Motor neuron (in vitro differentiated cells): ENCODE data around the gene PIH1D2. TPM values are rescaled to one million over a fixed set of nuclear protein-coding genes. Genes with fewer than 3 reads are reported as not detected.
A peak's percentile ranks its signal among the peaks of the same experiment; 100 is the strongest.
"Not testable (repeated sequence)": the region's sequence is repeated elsewhere in the genome, so short reads cannot be mapped to it uniquely, and the experiment has no call there.

Experiments used
- ATAC-seq, 8 experiments: fragments of 200-7000 bp; cut with Tn5 transposase; replicated peaks in 6 of 8; 2 replicates each; pipeline ENCODE4 v1.8.0; 2021; ENCODE audit warnings: mild to moderate bottlenecking in 8 of 8, moderate library complexity in 8 of 8
- H3K27ac ChIP-seq, 2 donors: fragments of 250-450 bp; sonication (Bioruptor Pico); 2 replicates each; pipeline ENCODE4 v1.9.0; 2021; ENCODE audit warnings: antibody characterized with exemption in 2 of 2, mild to moderate bottlenecking in 2 of 2, moderate library complexity in 1 of 2
- H3K4me1 ChIP-seq, 2 donors: fragments of 250-450 bp; sonication (Bioruptor Pico); replicated peaks in 1 of 2; 2 replicates each; pipeline ENCODE4 v1.6.1; 2021; ENCODE audit warnings: antibody characterized with exemption in 2 of 2, mild to moderate bottlenecking in 2 of 2, moderate library complexity in 1 of 2
- H3K4me3 ChIP-seq, 5 donors: fragments of 250-450 bp; sonication (Bioruptor Pico); 2 replicates each; pipeline ENCODE4 v1.9.0; 2021; ENCODE audit warnings: antibody characterized with exemption in 5 of 5, mild to moderate bottlenecking in 5 of 5, moderate library complexity in 4 of 5
- WGBS, 10 experiments: fragments of 450-650 bp; shearing (Covaris generic); methylation state at CpG; one replicate each; pipeline ENCODE4 v1.0.0; 2022; 5-methylcytosine and 5-hydroxymethylcytosine counted together
- in situ Hi-C, 9 experiments: fragments of 400-800 bp; cut with MboI; loops; one replicate each; pipeline ENCODE4 v1.15.0; 2021; ENCODE audit warnings: low sequenced_read_pairs in 9 of 9, low pct_unique_long_range_greater_than_20kb in 2 of 9; ENCODE audit not compliant: unreplicated experiment in 9 of 9
- total RNA-seq, 8 experiments: library from RNA; unstranded; fragments of 300-600 nt; gene quantifications; 2 replicates each; pipeline versions ENCODE4 v1.2.3 to v1.2.4, GENCODE V29; 2022

PIH1D2 gene
- total RNA-seq, 8 experiments from 2014 or later = 2.1 to 20.3 (median 3.2) TPM

GRCh38 chr11:112096194-112096593, 22.4 kb upstream of the PIH1D2 start:
- H3K4me1 ChIP-seq = no peaks in the 10 kb centered on the region
- no peak overlapping the region for H3K27ac ChIP-seq
- in situ Hi-C loops = loop anchor here in 1 of 9 experiments (25.0 kb wide), 1 partner anchor 166 kb away; the partner anchor contains the start of gene PLET1
- ATAC-seq = no peak
- H3K4me3 ChIP-seq = no peak overlapping the region

GRCh38 chr11:112095302-112095701, 21.5 kb upstream of the PIH1D2 start:
- not testable (repeated sequence) for H3K27ac ChIP-seq, ATAC-seq, H3K4me3 ChIP-seq, H3K4me1 ChIP-seq
- in situ Hi-C loops = loop anchor here in 1 of 9 experiments (25.0 kb wide), 1 partner anchor 167 kb away; the partner anchor contains the start of gene PLET1
- WGBS, 10 experiments = 90 to 100% (median 100%) methylated on average over 1 to 2 of the region's 2 CpGs; no CpG with 5 or more reads in 1 of the 10 experiments

- WGBS, 10 experiments = 0 to 67% (median 15%) methylated on average over 1 to 10 of the region's 10 CpGs
- peak in 6 of 8 experiments; percentile 2 to 20 (median 10) for ATAC-seq
- H3K4me3 ChIP-seq = peak overlapping the region; percentile 80 to 97 (median 88)
- in situ Hi-C loops = loop anchor here in 1 of 9 experiments (25.0 kb wide), 1 partner anchor 175 kb away; the partner anchor contains the start of gene PLET1
- H3K27ac ChIP-seq = peak overlapping the region; percentile 82 to 92
- peaks cover 17 to 19% of the 10 kb centered on the region in 2 donors for H3K4me1 ChIP-seq
These were observed 13.4 kb upstream of the PIH1D2 start for GRCh38 chr11:112087212-112087611.

GRCh38 chr11:112086422-112087191, 12.8 kb upstream of the PIH1D2 start, which contains the start of the genes SDHD and TIMM8B:
Gene SDHD, plus strand, starts transcription at chr11:112086873. Its CDS starts 35 bp downstream, at chr11:112086908.
Gene TIMM8B, minus strand, starts transcription at chr11:112086756. Its CDS starts 33 bp downstream, at chr11:112086723.
- Histone ChIP-seq H3K27ac (peak within 1 kb of the TSS; percentile 82 to 92), H3K4me1 (peaks cover 17 to 19% of the 10 kb centered on the region in 2 donors), H3K4me3 (peak within 1 kb of the TSS; percentile 80 to 97 (median 88))
- ATAC-seq = peak; percentile 90 to 98 (median 96)
- in situ Hi-C loops = loop anchor here in 1 of 9 experiments (25.0 kb wide), 1 partner anchor 176 kb away; the partner anchor contains the start of gene PLET1
- WGBS, 10 experiments = 0 to 2% (median 0%) methylated on average over 1 to 22 of the region's 45 CpGs; no CpG with 5 or more reads in 1 of the 10 experiments

GRCh38 chr11:112085822-112086421, 12.1 kb upstream of the PIH1D2 start:
- in situ Hi-C loops = loop anchor here in 1 of 9 experiments (25.0 kb wide), 1 partner anchor 176 kb away; the partner anchor contains the start of gene PLET1

GRCh38 chr11:112082729-112083128, 8.9 kb upstream of the PIH1D2 start:
- Histone ChIP-seq H3K4me1 (peaks cover 10 to 12% of the 10 kb centered on the region in 2 donors), H3K4me3 (no peak overlapping the region)
- in situ Hi-C loops = loop anchor here in 1 of 9 experiments (25.0 kb wide), 1 partner anchor 180 kb away; the partner anchor contains the start of gene PLET1

More at GRCh38 chr11:112085822-112086421, 12.1 kb upstream of the PIH1D2 start:
- WGBS, 10 experiments = 0 to 20% (median 0%) methylated on average over 1 to 16 of the region's 19 CpGs; no CpG with 5 or more reads in 2 of the 10 experiments
- ATAC-seq = peak; percentile 26 to 61 (median 38)
- Histone ChIP-seq H3K27ac (peak overlapping the region; percentile 73 to 92), H3K4me1 (peaks cover 17 to 19% of the 10 kb centered on the region in 2 donors), H3K4me3 (peak overlapping the region; percentile 80 to 97 (median 88))

GRCh38 chr11:112062923-112063322, 10.9 kb downstream of the PIH1D2 start:
- 31 to 100% (median 100%) methylated on average over 1 of the region's 1 CpG; no CpG with 5 or more reads in 2 of the 10 experiments for WGBS, 10 experiments
- ATAC-seq = no peak
- Histone ChIP-seq H3K4me1 (no peaks in the 10 kb centered on the region), H3K4me3 (no peak overlapping the region), H3K27ac (no peak overlapping the region)
- in situ Hi-C loops = no loop called here

More at GRCh38 chr11:112082729-112083128, 8.9 kb upstream of the PIH1D2 start:
- no peak overlapping the region for H3K27ac ChIP-seq
- WGBS, 10 experiments = 43 to 100% (median 74%) methylated on average over 2 to 4 of the region's 4 CpGs
- no peak for ATAC-seq

- ATAC-seq = peak in 2 of 8 experiments; percentile 20 to 44
- no peaks in the 10 kb centered on the region for H3K4me1 ChIP-seq
- no peak overlapping the region for H3K27ac ChIP-seq
- no peak overlapping the region for H3K4me3 ChIP-seq
- in situ Hi-C loops = no loop called here
- WGBS, 10 experiments = 17 to 100% (median 100%) methylated on average over 1 of the region's 1 CpG; no CpG with 5 or more reads in 2 of the 10 experiments
These were observed 15.7 kb downstream of the PIH1D2 start for GRCh38 chr11:112058103-112058502.

GRCh38 chr11:112057170-112057569, 16.6 kb downstream of the PIH1D2 start:
- no peak overlapping the region for H3K4me3 ChIP-seq
- 54 to 100% (median 81%) methylated on average over 1 to 4 of the region's 4 CpGs for WGBS, 10 experiments
- ATAC-seq = no peak
- in situ Hi-C loops = no loop called here
- no peak overlapping the region for H3K27ac ChIP-seq
- H3K4me1 ChIP-seq = no peaks in the 10 kb centered on the region

- Histone ChIP-seq H3K27ac (no peak overlapping the region), H3K4me1 (no peaks in the 10 kb centered on the region), H3K4me3 (no peak overlapping the region)
- no peak for ATAC-seq
- in situ Hi-C loops = no loop called here
- WGBS, 10 experiments = 67 to 100% (median 97%) methylated on average over 1 to 3 of the region's 3 CpGs; no CpG with 5 or more reads in 1 of the 10 experiments
These were observed 22.0 kb downstream of the PIH1D2 start for GRCh38 chr11:112051768-112052167.

GRCh38 chr11:112050721-112051120, 23.1 kb downstream of the PIH1D2 start:
- 63 to 100% (median 85%) methylated on average over 1 to 3 of the region's 3 CpGs; no CpG with 5 or more reads in 1 of the 10 experiments for WGBS, 10 experiments
- in situ Hi-C loops = no loop called here
- Histone ChIP-seq H3K27ac (no peak overlapping the region), H3K4me3 (no peak overlapping the region), H3K4me1 (no peaks in the 10 kb centered on the region)
- ATAC-seq = no peak

GRCh38 chr11:112049777-112050176, 24.0 kb downstream of the PIH1D2 start:
- Histone ChIP-seq H3K4me3 (no peak overlapping the region), H3K27ac (no peak overlapping the region), H3K4me1 (no peaks in the 10 kb centered on the region)
- in situ Hi-C loops = no loop called here
- no peak for ATAC-seq
- 36 to 50% (median 50%) methylated on average over 2 of the region's 2 CpGs; no CpG with 5 or more reads in 1 of the 10 experiments for WGBS, 10 experiments
